ENCODE results near the gene ODAD3. TPM values are rescaled to one million over a fixed set of nuclear protein-coding genes. Genes with fewer than 3 reads are reported as not detected.
"Not testable (repeated sequence)": the region's sequence is repeated elsewhere in the genome, so short reads cannot be mapped to it uniquely, and the experiment has no call there.

Gene ODAD3
- total RNA-seq, 1 donor from 2014 or later, result 0.40 TPM

DNA sequence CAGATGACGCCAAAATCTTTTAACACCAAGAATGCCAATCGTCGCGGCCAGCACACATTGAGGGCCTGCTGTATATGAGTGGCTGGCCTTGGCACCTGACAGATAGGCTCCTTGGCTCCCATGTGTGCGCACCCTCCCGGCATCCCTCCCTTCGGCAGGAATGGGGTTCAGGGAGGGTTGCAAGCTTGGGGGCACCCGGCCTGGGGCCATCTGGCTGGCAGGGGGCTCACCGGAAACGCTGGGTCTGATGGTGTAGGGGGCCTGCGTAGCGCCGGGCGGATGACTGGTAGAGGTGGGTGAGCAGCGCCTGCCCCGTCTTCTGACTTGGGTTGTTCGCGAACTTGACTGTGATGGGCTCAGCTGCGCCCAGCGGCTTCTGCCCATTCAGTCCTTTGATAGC, 22.9 kb upstream of the ODAD3 start:
- H3K4me3 ChIP-seq (ENCODE audit: low read depth, low read length), result no peak overlapping the region
- TF ChIP-seq, protein P1, sequence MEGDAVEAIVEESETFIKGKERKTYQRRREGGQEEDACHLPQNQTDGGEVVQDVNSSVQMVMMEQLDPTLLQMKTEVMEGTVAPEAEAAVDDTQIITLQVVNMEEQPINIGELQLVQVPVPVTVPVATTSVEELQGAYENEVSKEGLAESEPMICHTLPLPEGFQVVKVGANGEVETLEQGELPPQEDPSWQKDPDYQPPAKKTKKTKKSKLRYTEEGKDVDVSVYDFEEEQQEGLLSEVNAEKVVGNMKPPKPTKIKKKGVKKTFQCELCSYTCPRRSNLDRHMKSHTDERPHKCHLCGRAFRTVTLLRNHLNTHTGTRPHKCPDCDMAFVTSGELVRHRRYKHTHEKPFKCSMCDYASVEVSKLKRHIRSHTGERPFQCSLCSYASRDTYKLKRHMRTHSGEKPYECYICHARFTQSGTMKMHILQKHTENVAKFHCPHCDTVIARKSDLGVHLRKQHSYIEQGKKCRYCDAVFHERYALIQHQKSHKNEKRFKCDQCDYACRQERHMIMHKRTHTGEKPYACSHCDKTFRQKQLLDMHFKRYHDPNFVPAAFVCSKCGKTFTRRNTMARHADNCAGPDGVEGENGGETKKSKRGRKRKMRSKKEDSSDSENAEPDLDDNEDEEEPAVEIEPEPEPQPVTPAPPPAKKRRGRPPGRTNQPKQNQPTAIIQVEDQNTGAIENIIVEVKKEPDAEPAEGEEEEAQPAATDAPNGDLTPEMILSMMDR (conservative IDR thresholded peaks at IDR 0.05; ENCODE audit: low read depth, low read length), result no peak
- DNase-seq (ENCODE audit: low read depth), result no peak

DNA sequence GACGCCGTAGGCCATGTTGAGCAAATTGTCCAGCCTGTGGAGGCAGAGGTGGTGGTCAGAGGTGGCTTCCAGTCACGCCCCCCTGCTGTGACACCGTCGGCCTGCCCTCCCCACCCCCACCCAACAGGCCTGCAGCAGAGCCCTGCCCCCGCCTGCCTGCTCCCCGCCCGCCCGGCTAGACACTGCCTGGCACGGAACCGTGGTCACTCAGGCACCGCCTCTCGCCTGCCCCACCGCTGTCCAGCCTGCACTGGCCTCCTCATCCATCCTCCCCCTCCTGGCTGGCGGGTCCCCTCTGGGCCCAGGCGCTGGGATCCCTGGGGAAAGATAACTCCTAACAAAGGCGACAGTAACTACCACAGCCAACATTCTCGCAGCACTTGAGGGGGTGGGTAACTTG, 22.2 kb upstream of the ODAD3 start:
- H3K4me3 ChIP-seq (ENCODE audit: low read depth, low read length), result no peak overlapping the region
- DNase-seq (ENCODE audit: low read depth), result no peak
- TF ChIP-seq, protein P1 (conservative IDR thresholded peaks at IDR 0.05; ENCODE audit: low read depth, low read length), result no peak

DNA sequence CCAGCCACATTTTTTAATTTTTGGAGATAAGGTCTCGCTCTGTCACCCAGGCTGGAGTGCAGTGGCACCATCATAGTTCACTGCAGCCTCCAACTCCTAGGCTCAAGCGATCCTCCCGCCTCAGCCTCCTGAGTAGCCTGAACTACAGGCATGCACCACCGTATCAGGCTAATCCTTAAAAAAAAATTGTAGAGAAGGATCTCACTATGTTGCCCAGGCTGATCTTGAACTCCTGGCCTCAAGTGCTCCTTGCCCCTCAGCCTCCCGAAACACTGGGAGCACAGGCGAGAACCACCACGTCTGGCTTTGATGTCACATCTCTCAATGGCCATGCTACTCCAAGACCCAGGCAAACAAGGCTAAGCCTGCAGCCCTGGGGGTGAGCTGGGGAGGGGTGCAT, 21.7 kb upstream of the ODAD3 start:
- TF ChIP-seq, protein P1 (conservative IDR thresholded peaks at IDR 0.05; ENCODE audit: low read depth, low read length), result no peak
- H3K4me3 ChIP-seq (ENCODE audit: low read depth, low read length), result no peak overlapping the region
- no peak for DNase-seq (ENCODE audit: low read depth)

DNA sequence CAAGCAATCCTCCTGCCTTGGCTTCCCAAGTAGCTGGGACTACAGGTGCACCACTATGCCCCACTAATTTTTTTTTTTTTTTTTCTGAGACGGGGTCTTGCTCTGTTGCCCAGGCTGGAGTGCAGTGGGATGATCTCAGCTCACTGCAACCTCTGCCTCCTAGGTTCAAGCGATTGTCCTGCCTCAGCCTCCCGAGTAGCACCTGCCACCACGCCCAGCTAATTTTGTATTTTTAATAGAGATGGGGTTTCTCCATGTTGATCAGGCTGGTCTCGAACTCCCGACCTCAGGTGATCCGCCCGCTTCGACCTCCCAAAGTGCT, 20.3 kb upstream of the ODAD3 start:
- not testable (repeated sequence) for H3K4me3 ChIP-seq (ENCODE audit: low read depth, low read length); DNase-seq (ENCODE audit: low read depth)

DNA sequence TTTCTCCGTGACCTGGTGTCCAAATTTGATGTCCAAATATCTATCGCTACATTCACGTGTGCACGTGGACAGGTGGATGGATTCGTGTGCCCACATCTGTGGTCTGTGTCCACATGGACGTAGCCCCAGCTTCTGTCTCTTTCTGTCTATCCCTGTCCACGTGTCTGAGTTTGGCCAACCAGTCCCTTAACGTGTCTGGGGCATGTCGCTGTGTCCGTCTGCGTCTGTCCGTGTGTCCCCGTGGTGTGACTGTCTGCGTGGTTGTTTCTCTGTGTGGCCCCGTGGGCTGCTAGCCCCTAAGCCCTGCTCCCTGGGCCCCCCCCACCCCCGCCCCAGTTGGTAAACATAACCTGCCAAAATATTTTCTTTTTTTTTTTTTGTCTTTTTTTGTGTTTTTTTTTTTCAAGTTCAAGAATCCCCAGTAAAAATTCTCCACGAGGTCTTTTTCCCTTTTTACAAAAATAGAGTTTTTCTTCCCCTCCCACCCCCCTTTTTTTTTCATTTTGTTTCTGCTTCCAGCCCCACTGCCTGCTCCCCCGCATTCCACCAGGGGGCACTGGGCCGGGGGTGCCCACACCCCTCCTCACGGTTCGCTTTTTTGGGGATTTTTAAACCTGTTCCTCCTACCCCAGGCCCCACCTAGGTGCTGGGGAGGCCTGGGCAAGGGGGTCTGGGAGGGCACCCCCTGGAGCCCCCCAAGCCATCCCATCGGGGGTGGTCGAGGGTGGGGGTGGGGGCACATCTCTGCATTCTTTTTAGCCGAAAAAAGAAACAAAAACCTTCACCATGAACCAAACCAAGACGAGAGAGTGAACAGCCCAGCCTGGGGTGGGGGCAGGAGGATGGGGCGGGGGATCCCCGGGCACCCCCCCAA, 18.8 kb upstream of the ODAD3 start:
- TF ChIP-seq, protein P1 (conservative IDR thresholded peaks at IDR 0.05; ENCODE audit: low read depth, low read length), result peak; percentile 50
- H3K4me3 ChIP-seq (ENCODE audit: low read depth, low read length), result no peak overlapping the region
- no peak for DNase-seq (ENCODE audit: low read depth)

DNA sequence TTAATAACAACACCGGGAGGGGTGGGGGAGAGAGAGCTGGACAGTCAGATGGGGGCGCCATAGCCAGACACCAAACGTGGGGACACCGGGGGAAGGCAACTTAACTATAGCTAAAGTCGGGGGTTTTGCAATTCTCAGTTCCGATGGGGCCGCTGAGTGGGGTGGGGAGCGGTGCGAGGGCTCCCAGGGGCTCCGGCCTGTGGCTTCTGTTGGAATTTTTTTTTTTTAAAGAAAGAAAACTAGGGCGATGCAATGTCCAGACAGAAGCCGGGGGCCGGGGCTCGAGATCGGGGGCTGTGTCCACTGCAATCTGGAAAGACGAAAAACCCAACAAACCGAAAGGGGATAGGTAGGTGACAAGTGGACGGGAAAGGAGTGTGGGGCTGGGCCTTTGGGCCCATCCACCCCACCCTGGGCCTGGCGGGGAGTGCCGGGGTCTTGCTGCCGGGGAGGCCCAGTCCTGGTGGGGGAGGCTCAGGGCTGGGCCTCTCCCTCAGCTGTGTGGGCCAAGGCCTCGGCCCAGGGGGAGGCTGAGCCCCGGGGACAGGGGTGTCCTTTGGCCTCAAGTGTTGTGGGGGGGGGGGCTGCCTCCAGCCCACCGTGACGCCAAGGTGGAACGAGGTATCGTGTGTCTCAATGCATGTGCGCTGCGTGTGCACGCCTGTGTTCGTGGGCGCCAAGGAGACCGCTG, 17.8 kb upstream of the ODAD3 start:
- TF ChIP-seq, protein P1 (conservative IDR thresholded peaks at IDR 0.05; ENCODE audit: low read depth, low read length), result peak; percentile 29
- no peak overlapping the region for H3K4me3 ChIP-seq (ENCODE audit: low read depth, low read length)
- DNase-seq (ENCODE audit: low read depth), result no peak

DNA sequence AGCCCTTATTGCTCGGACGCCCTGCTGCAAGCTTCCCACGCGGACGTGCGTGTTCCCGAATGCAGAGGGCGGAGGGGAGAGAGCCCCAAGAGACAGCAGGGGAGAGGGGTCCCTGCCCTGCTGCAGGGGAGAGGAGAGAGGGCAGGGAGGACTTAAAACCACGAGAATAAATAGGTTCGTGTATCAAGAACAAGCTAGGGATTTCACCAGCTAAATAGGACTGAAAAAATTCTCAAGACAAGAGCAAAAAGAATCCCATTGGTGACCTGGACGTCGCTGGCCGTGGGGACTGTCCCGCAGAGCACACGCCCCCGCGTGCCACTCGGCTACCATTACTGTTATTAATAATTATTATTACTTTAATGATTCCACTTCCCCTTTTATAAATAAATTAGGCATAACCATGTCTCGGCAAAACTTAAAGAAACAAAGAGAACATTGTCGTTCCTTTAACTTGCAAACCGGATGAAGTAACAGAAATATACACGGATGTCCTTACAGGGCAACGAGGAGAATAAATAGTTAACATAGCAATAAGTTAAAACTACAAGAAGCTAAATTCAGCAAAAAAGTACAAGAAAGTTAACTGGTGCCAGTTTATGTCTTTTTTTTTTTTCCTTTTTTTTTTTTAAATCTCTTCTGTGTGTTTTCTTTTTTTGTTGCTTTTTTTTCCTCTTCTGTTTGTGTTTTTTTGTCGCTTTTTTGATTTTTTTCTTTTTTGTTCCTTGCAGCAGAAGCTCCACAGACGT, 17.1 kb upstream of the ODAD3 start:
- DNase-seq (ENCODE audit: low read depth), result no peak
- no peak overlapping the region for H3K4me3 ChIP-seq (ENCODE audit: low read depth, low read length)
- TF ChIP-seq, protein P1 (conservative IDR thresholded peaks at IDR 0.05; ENCODE audit: low read depth, low read length), result no peak
